PFSK-1 (cell line): ENCODE measurements around the gene HYAL1.

Source experiments
- POLR2AphosphoS5 ChIP-seq: IDR thresholded peaks from 2 replicates; pipeline ENCODE4 v1.6.1; 2012; ENCODE audit warnings: low read depth, mild to moderate bottlenecking, control low read depth, low read length, moderate library complexity
- REST ChIP-seq, 2 experiments: IDR thresholded peaks; 2 replicates each; pipeline versions ENCODE4 v1.6.1 to v1.8.0; 2011 to 2012; ENCODE audit warnings: low read depth in 2 of 2, low read length in 2 of 2, control low read depth in 1 of 2, inconsistent platforms in 1 of 2, mild to moderate bottlenecking in 1 of 2, moderate library complexity in 1 of 2; ENCODE audit not compliant: insufficient read depth in 1 of 2
- SIN3A ChIP-seq: IDR thresholded peaks from 2 replicates; pipeline ENCODE4 v1.6.1; 2012; ENCODE audit warnings: mild to moderate bottlenecking, low read length, moderate library complexity, borderline replicate concordance; ENCODE audit not compliant: insufficient read depth

- TF ChIP-seq REST (IDR thresholded peaks at IDR 0.05; ENCODE audit: insufficient read depth in 1 of 2, low read depth in 2 of 2, low read length in 2 of 2) (no peak), POLR2AphosphoS5 (no peak), SIN3A (no peak)
Observed at GRCh38 chr3:50342813-50343633, 39.6 kb upstream of the HYAL1 start.
